K562 (cell line): ENCODE data around the gene POU3F1. TPM values are rescaled to one million over a fixed set of nuclear protein-coding genes. Genes with fewer than 3 reads are reported as not detected.

Experiments used
- ATAC-seq: fragments of 200-7000 bp; cut with Tn5 transposase; 3 replicates; pipeline ENCODE4 v1.9.1; 2020; ENCODE audit warnings: moderate library complexity
- BruUV-seq: library from RNA; stranded (reverse); fragments of 400-500 nt; replicated peaks from 2 replicates; lab custom pipeline; 2021; lab: Mats Ljungman, UMichigan
- CTCF ChIA-PET: fragments of 300-600 bp; formaldehyde crosslinking; extraction: SDS; loops from one replicate; lab custom pipeline; 2021; ENCODE audit warnings: low intra/inter-chr PET ratio; lab: Yijun Ruan, JAX
- POLR2A ChIA-PET: fragments of 300-600, 350-650 bp; sonication (Branson Sonifier 250); formaldehyde crosslinking; extraction: SDS; loops from one replicate; lab custom pipeline; 2021; ENCODE audit warnings: antibody characterized with exemption, inconsistent platforms; lab: Yijun Ruan, JAX
- DNase-seq, 4 experiments: peaks; one replicate each; pipeline versions ENCODE4 v3.0.0 to v3.0.0-alpha.2; 2011 to 2018; ENCODE audit warnings: low spot score in 3 of 4, mixed read lengths in 3 of 4; ENCODE audit errors: extremely low read depth in 1 of 4
- FAIRE-seq: peaks from 2 replicates; lab custom pipeline; 2011; peaks lifted over from hg19 to GRCh38; lab: Jason Lieb, UNC
- H2AFZ ChIP-seq: 2 replicates; pipeline ENCODE4 v1.6.0; 2011; ENCODE audit warnings: low read depth, low read length, control low read depth, inconsistent platforms
- H3K27ac ChIP-seq: fragments of 200-600 bp; 3 replicates; pipeline ENCODE4 v1.8.0; 2011; ENCODE audit warnings: low read depth, mild to moderate bottlenecking, control low read depth, inconsistent platforms, low read length, moderate library complexity, mixed read lengths; ENCODE audit errors: extremely low read depth
- H3K27me3 ChIP-seq, 2 experiments: fragments of 300-600 bp in 1 of 2; 2 replicates in 1 of 2; 3 replicates in 1 of 2; pipeline versions ENCODE4 v1.6.0 to v1.8.0; 2011; ENCODE audit warnings: inconsistent platforms in 2 of 2, low read length in 2 of 2, mild to moderate bottlenecking in 1 of 2, mixed read lengths in 1 of 2, moderate library complexity in 1 of 2; ENCODE audit not compliant: control insufficient read depth in 2 of 2, insufficient read depth in 2 of 2
- H3K36me3 ChIP-seq: fragments of 300-600 bp; 3 replicates; pipeline ENCODE4 v1.8.0; 2011; ENCODE audit warnings: mild to moderate bottlenecking, low read length, inconsistent platforms; ENCODE audit not compliant: control insufficient read depth, insufficient read depth
- H3K4me1 ChIP-seq, 2 experiments: fragments of 200-600 bp in 1 of 2; replicated peaks in 1 of 2; 2 replicates in 1 of 2; 3 replicates in 1 of 2; pipeline versions ENCODE4 v1.5.1 to v1.8.0; 2011; ENCODE audit warnings: inconsistent platforms in 2 of 2, low read length in 2 of 2, mild to moderate bottlenecking in 1 of 2, mixed read lengths in 1 of 2, moderate library complexity in 1 of 2; ENCODE audit not compliant: control insufficient read depth in 2 of 2, insufficient read depth in 2 of 2
- H3K4me2 ChIP-seq: 2 replicates; pipeline ENCODE4 v1.6.1; 2011; ENCODE audit warnings: low read length, control low read depth, inconsistent platforms, mixed read lengths; ENCODE audit not compliant: insufficient read depth
- H3K4me3 ChIP-seq: fragments of 200-600 bp; sonication (generic), shearing (Covaris generic); 2 replicates; pipeline ENCODE4 v1.5.1; 2016; ENCODE audit warnings: control low read depth, inconsistent platforms
- H3K79me2 ChIP-seq: fragments of 200-600 bp; 3 replicates; pipeline ENCODE4 v1.8.0; 2011; ENCODE audit warnings: low read length, inconsistent platforms; ENCODE audit not compliant: control insufficient read depth, insufficient read depth
- H3K9ac ChIP-seq, 2 experiments: 2 replicates each; pipeline versions ENCODE4 v1.6.0 to v1.6.1; 2011; ENCODE audit warnings: low read depth in 2 of 2, low read length in 2 of 2, control low read depth in 1 of 2, inconsistent platforms in 1 of 2, mild to moderate bottlenecking in 1 of 2, mixed read lengths in 1 of 2; ENCODE audit not compliant: insufficient read depth in 1 of 2
- H3K9me1 ChIP-seq: one replicate; pipeline ENCODE4 v1.6.0; 2011; ENCODE audit warnings: inconsistent platforms, mild to moderate bottlenecking, low read length, moderate library complexity; ENCODE audit not compliant: control insufficient read depth, insufficient read depth
- H3K9me3 ChIP-seq: replicated peaks from 2 replicates; pipeline ENCODE4 v1.5.1; 2011; ENCODE audit warnings: low read depth, low read length, inconsistent platforms; ENCODE audit not compliant: control insufficient read depth, insufficient read depth
- H4K20me1 ChIP-seq: replicated peaks from 2 replicates; pipeline ENCODE4 v1.6.1; 2011; ENCODE audit warnings: low read length, inconsistent platforms, mixed read lengths; ENCODE audit not compliant: control insufficient read depth, insufficient read depth
- ATF7 ChIP-seq: fragments of 450-650 bp; IDR thresholded peaks from 2 replicates; pipeline ENCODE4 v1.7.1; 2014; ENCODE audit warnings: mild to moderate bottlenecking, moderate library complexity
- BACH1 ChIP-seq: fragments of 200-800 bp; sonication (Bioruptor generic); IDR thresholded peaks from 2 replicates; pipeline ENCODE4 v1.6.1; 2016; ENCODE audit warnings: missing genetic modification characterization, missing compliant biosample characterization
- GABPA ChIP-seq: fragments of 200-800 bp; sonication (Bioruptor generic); conservative IDR thresholded peaks from 2 replicates; pipeline ENCODE4 v1.6.1; 2016; ENCODE audit warnings: low read depth, missing genetic modification characterization, missing compliant biosample characterization
- KLF13 ChIP-seq: fragments of 450-650 bp; IDR thresholded peaks from 2 replicates; pipeline ENCODE4 v1.6.1; 2016; ENCODE audit warnings: missing genetic modification characterization, low read depth, mild to moderate bottlenecking, missing compliant biosample characterization, moderate library complexity, borderline replicate concordance
- LARP7 ChIP-seq: fragments of 450-650 bp; IDR thresholded peaks from 2 replicates; pipeline ENCODE4 v1.6.1; 2016
- MEF2D ChIP-seq: conservative IDR thresholded peaks from 2 replicates; pipeline ENCODE4 v1.6.1; 2016; ENCODE audit warnings: low read depth, missing genetic modification characterization, missing compliant biosample characterization
- MTA1 ChIP-seq: fragments of 450-650 bp; IDR thresholded peaks from 2 replicates; pipeline ENCODE4 v1.6.1; 2017; ENCODE audit warnings: borderline replicate concordance
- RUNX1 ChIP-seq: sonication (generic); IDR thresholded peaks from 2 replicates; pipeline ENCODE4 v1.6.1; 2016; ENCODE audit warnings: antibody characterized with exemption, low read depth
- SP2 ChIP-seq: IDR thresholded peaks from 2 replicates; pipeline ENCODE4 v1.6.1; 2011; ENCODE audit warnings: mild to moderate bottlenecking, low read depth, low read length, moderate library complexity; ENCODE audit not compliant: poor library complexity, severe bottlenecking; ENCODE audit errors: extremely low read depth
- TAF7 ChIP-seq: fragments of 450-650 bp; IDR thresholded peaks from 2 replicates; pipeline ENCODE4 v1.6.1; 2016; ENCODE audit warnings: missing genetic modification characterization, missing compliant biosample characterization
- XRCC3 ChIP-seq: fragments of 450-650 bp; IDR thresholded peaks from 2 replicates; pipeline ENCODE4 v1.6.1; 2017; ENCODE audit warnings: mild to moderate bottlenecking, moderate library complexity
- ZNF274 ChIP-seq: IDR thresholded peaks from 2 replicates; pipeline ENCODE4 v1.6.1; 2011; ENCODE audit warnings: low read depth, mild to moderate bottlenecking, low read length, moderate library complexity, borderline replicate concordance
- WGBS: fragments of 100-300 bp; shearing (Covaris generic); methylation state at CpG from one replicate; pipeline ENCODE4 v1.1.6; 2016; ENCODE audit warnings: low coverage, mixed read lengths; ENCODE audit not compliant: insufficient coverage; ENCODE audit errors: missing lambda C conversion rate; 5-methylcytosine and 5-hydroxymethylcytosine counted together
- in situ Hi-C: fragments of 300-500 bp; cut with MboI; formaldehyde crosslinking; loops from 4 replicates; pipeline ENCODE4 v1.15.0; 2018; ENCODE audit warnings: inconsistent platforms, mixed read lengths
- intact Hi-C: fragments of 100-400 bp; cut with micrococcal nuclease; formaldehyde crosslinking; loops from 2 replicates; pipeline ENCODE4 v1.14.2; 2022
- polyA plus RNA-seq, 8 experiments: library from polyadenylated mRNA; depleted of rRNA in 4 of 8; stranded (reverse) in 5 of 8; unstranded in 3 of 8; fragments of >200 nt; fragmentation: Nextera tagmentation in 2 of 8; fragmentation: Illumina TruSeq in 1 of 8; extraction: Ambion mirVana in 2 of 8; extraction: Trizol in 1 of 8; gene quantifications; 2 replicates each; pipeline versions ENCODE4 v1.2.1 to v1.2.3, GENCODE V29; 2011 to 2014; ENCODE audit warnings: inconsistent platforms in 1 of 8, missing spikeins in 1 of 8
- total RNA-seq, 7 experiments: library from RNA; depleted of rRNA in 6 of 7; stranded (reverse); fragments of >200 nt in 6 of 7; fragmentation: Illumina TruSeq in 2 of 7; extraction: Trizol in 2 of 7; gene quantifications; 2 replicates each; pipeline versions ENCODE4 v1.2.1 to v1.2.3, GENCODE V29; 2011 to 2021; ENCODE audit warnings: low replicate concordance in 1 of 7
- TF ChIP-seq, protein P1 (sequence below): IDR thresholded peaks from 2 replicates; pipeline ENCODE4 v1.6.1; 2016; ENCODE audit warnings: missing genetic modification characterization, missing compliant biosample characterization
- TF ChIP-seq, protein P2 (sequence below), 2 experiments: fragments of 450-650 bp in 1 of 2; sonication (generic) in 1 of 2; formaldehyde crosslinking; conservative IDR thresholded peaks; 2 replicates each; pipeline versions ENCODE4 v1.4.0 to v1.8.1; 2020 to 2022; ENCODE audit warnings: mild to moderate bottlenecking in 1 of 2, missing genetic modification reagents in 1 of 2
- TF ChIP-seq, protein P3 (sequence below): fragments of 250-450 bp; sonication (Bioruptor Pico); IDR thresholded peaks from 2 replicates; pipeline ENCODE4 v1.8.0; 2022; ENCODE audit warnings: moderate library complexity, mild to moderate bottlenecking, inconsistent platforms
- TF ChIP-seq, protein P4 (sequence below): sonication (generic); formaldehyde crosslinking; IDR thresholded peaks from 2 replicates; pipeline ENCODE4 v1.8.1; 2023; ENCODE audit warnings: mild to moderate bottlenecking, missing genetic modification reagents, moderate library complexity

POU3F1 gene
- total and polyA plus RNA-seq, 9 of the 15 experiments (the other 6 are each of a cell fraction or from before 2014, with no cell fraction given), result 0.09 TPM; not detected in 8

DNA sequence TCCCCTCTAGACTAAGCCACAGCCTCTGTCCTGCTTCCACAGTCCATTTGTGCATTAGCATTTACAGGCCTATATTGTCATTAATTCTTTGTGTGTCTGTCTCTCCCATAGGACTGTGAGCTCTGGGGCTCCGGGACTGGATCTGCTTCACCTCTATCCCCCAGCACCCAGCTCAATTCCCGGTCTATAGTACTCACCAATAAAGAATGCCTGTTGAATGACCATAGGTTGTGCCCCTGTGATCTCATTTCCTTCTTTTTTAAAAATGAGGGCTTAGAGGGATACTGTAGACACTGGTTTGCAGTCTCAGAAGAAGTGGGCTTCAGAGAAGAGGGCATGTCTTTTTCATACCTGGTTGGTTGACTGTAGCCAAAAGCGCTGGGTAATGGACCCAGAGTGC lies 8.8 kb upstream of the POU3F1 start:
- no TSS peak for BruUV-seq
- Histone ChIP-seq H3K27ac (no peak overlapping the region), H3K4me2 (no peak overlapping the region), H3K4me1 (peaks cover 8 to 16% of the 10 kb centered on the region in 2 experiments; a peak in 4 of 5 replicates), H2AFZ (no peak overlapping the region), H3K4me3 (no peak overlapping the region), H3K9ac (no peak overlapping the region), H3K27me3 (peaks cover 5 to 20% of the 10 kb centered on the region in 2 experiments; a peak in 3 of 5 replicates), H3K9me3 (no peaks in the 10 kb centered on the region), H3K79me2 (no peaks in the 10 kb centered on the region), H4K20me1 (peaks cover 8% of the 10 kb centered on the region), H3K36me3 (no peaks in the 10 kb centered on the region), H3K9me1 (no peaks in the 10 kb centered on the region)
- no peak for ATAC-seq
- in situ Hi-C loops (no loop called here), intact Hi-C loops (no loop called here)
- no peak for DNase-seq
- no peak for FAIRE-seq
- POLR2A ChIA-PET, result interaction anchor here (0.6 kb wide), 1 partner anchor 64 kb away, joined by 3 read pairs; no protein-coding TSS in a partner anchor
- CTCF ChIA-PET, result no interaction called here
- WGBS, result 0% methylated on average over 3 of the region's 3 CpGs
- TF ChIP-seq MTA1, result no peak
- no peak for TF ChIP-seq GABPA (tag)
- TF ChIP-seq, protein P1, sequence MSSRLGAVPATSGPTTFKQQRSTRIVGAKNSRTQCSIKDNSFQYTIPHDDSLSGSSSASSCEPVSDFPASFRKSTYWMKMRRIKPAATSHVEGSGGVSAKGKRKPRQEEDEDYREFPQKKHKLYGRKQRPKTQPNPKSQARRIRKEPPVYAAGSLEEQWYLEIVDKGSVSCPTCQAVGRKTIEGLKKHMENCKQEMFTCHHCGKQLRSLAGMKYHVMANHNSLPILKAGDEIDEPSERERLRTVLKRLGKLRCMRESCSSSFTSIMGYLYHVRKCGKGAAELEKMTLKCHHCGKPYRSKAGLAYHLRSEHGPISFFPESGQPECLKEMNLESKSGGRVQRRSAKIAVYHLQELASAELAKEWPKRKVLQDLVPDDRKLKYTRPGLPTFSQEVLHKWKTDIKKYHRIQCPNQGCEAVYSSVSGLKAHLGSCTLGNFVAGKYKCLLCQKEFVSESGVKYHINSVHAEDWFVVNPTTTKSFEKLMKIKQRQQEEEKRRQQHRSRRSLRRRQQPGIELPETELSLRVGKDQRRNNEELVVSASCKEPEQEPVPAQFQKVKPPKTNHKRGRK (tag), result no peak
- TF ChIP-seq BACH1 (tag), result no peak
- TF ChIP-seq ZNF274, result no peak
- TF ChIP-seq, protein P2, sequence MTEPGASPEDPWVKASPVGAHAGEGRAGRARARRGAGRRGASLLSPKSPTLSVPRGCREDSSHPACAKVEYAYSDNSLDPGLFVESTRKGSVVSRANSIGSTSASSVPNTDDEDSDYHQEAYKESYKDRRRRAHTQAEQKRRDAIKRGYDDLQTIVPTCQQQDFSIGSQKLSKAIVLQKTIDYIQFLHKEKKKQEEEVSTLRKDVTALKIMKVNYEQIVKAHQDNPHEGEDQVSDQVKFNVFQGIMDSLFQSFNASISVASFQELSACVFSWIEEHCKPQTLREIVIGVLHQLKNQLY (CRISPR knock-in tag; conservative IDR thresholded peaks at IDR 0.05), result no peak
- no peak for TF ChIP-seq TAF7 (tag)
- TF ChIP-seq, protein P3, sequence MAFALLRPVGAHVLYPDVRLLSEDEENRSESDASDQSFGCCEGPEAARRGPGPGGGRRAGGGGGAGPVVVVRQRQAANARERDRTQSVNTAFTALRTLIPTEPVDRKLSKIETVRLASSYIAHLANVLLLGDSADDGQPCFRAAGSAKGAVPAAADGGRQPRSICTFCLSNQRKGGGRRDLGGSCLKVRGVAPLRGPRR (CRISPR knock-in tag), result no peak
- TF ChIP-seq ATF7, result no peak
- TF ChIP-seq KLF13 (tag), result no peak
- no peak for TF ChIP-seq MEF2D (tag)
- TF ChIP-seq, protein P4, sequence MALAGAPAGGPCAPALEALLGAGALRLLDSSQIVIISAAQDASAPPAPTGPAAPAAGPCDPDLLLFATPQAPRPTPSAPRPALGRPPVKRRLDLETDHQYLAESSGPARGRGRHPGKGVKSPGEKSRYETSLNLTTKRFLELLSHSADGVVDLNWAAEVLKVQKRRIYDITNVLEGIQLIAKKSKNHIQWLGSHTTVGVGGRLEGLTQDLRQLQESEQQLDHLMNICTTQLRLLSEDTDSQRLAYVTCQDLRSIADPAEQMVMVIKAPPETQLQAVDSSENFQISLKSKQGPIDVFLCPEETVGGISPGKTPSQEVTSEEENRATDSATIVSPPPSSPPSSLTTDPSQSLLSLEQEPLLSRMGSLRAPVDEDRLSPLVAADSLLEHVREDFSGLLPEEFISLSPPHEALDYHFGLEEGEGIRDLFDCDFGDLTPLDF (CRISPR knock-in tag), result no peak
- TF ChIP-seq LARP7, result no peak
- TF ChIP-seq XRCC3, result no peak
- TF ChIP-seq SP2, result no peak
- no peak for TF ChIP-seq RUNX1
